H4 (cell line): ENCODE data around the gene MISP. TPM values are rescaled to one million over a fixed set of nuclear protein-coding genes. Genes with fewer than 3 reads are reported as not detected.

Experiments used
- DNase-seq: peaks from one replicate; pipeline ENCODE4 v3.0.0-alpha.2; 2015; ENCODE audit warnings: low spot score
- total RNA-seq: library from RNA; depleted of rRNA; stranded (reverse); fragments of >200 nt; shearing (Covaris generic); gene quantifications from 2 replicates; pipeline ENCODE4 v1.2.3, GENCODE V29; 2014; rRNA removed

MISP gene
- total RNA-seq, 1 experiment from 2014 or later, result not detected

GRCh38 chr19:808423-808775 lies 57.5 kb downstream of the MISP start:
- DNase-seq, result no peak

GRCh38 chr19:810077-810855 lies 59.4 kb downstream of the MISP start:
- DNase-seq, result no peak

GRCh38 chr19:810883-811489 lies 60.1 kb downstream of the MISP start:
- DNase-seq, result no peak

GRCh38 chr19:811506-812048 lies 60.7 kb downstream of the MISP start:
- no peak for DNase-seq

- DNase-seq, result no peak
These were observed 61.3 kb downstream of the MISP start for GRCh38 chr19:812049-812746.

GRCh38 chr19:812747-813218 lies 61.9 kb downstream of the MISP start:
- no peak for DNase-seq

GRCh38 chr19:813219-814151 lies 62.6 kb downstream of the MISP start:
- no peak for DNase-seq

Other genes with a start within 250 kb of the MISP start
- 28.3 and 45.8 TPM in 2 replicates for gene TPGS1, start 243.6 kb upstream of the MISP start, total RNA-seq
- 33.2 and 35.7 TPM in 2 replicates for gene CDC34, start 219.4 kb upstream of the MISP start, total RNA-seq
- gene GZMM, start 207.1 kb upstream of the MISP start, total RNA-seq, result not detected in 2 replicates
- gene BSG, start 178.5 kb upstream of the MISP start, total RNA-seq, result 587 and 617 TPM in 2 replicates
- 4.5 and 4.6 TPM in 2 replicates for gene HCN2, start 161.2 kb upstream of the MISP start, total RNA-seq
- 19.9 and 21.5 TPM in 2 replicates for gene POLRMT, start 117.6 kb upstream of the MISP start, total RNA-seq
- gene FGF22, start 111.2 kb upstream of the MISP start, total RNA-seq, result not detected in 2 replicates
- gene RNF126, start 87.9 kb upstream of the MISP start, total RNA-seq, result 23.8 and 27.4 TPM in 2 replicates
- 35.6 and 45.6 TPM in 2 replicates for gene FSTL3, start 74.7 kb upstream of the MISP start, total RNA-seq
- not detected in 2 replicates for gene PRSS57, start 55.7 kb upstream of the MISP start, total RNA-seq
- gene PALM, start 42.2 kb upstream of the MISP start, total RNA-seq, result 3.7 and 5.8 TPM in 2 replicates
- gene PTBP1, start 46.3 kb downstream of the MISP start, total RNA-seq, result 131 and 138 TPM in 2 replicates
- 0.14 TPM in 1 of 2 replicates, not detected in the other for gene PLPPR3, start 70.8 kb downstream of the MISP start, total RNA-seq
- not detected in 2 replicates for gene AZU1, start 76.7 kb downstream of the MISP start, total RNA-seq
- gene PRTN3, start 89.9 kb downstream of the MISP start, total RNA-seq, result 0.72 TPM in 1 of 2 replicates, not detected in the other
- not detected in 2 replicates for gene ELANE, start 101.2 kb downstream of the MISP start, total RNA-seq
- 2.3 and 3.5 TPM in 2 replicates for gene CFD, start 108.6 kb downstream of the MISP start, total RNA-seq
- 16.6 and 27.4 TPM in 2 replicates for gene MED16, start 142.1 kb downstream of the MISP start, total RNA-seq
- not detected in 2 replicates for gene RNU6-9, start 142.4 kb downstream of the MISP start, total RNA-seq
- gene R3HDM4, start 162.1 kb downstream of the MISP start, total RNA-seq, result 20.3 and 26.8 TPM in 2 replicates
- not detected in 2 replicates for gene KISS1R, start 166.2 kb downstream of the MISP start, total RNA-seq
- gene ARID3A, start 174.9 kb downstream of the MISP start, total RNA-seq, result 2.3 and 9.0 TPM in 2 replicates
- 61.9 and 77.2 TPM in 2 replicates for gene WDR18, start 233.2 kb downstream of the MISP start, total RNA-seq
- 0.23 TPM in 1 of 2 replicates, not detected in the other for gene GRIN3B, start 249.3 kb downstream of the MISP start, total RNA-seq